NCI-H187 treated with DMSO at 0.1 percent for 48 hours (cell line): ENCODE measurements around the gene SLC16A1.

Experiments used
- DNase-seq: peaks from one replicate; lab custom pipeline; 2025; lab: John Stamatoyannopoulos, UW

Gene SLC16A1

DNA sequence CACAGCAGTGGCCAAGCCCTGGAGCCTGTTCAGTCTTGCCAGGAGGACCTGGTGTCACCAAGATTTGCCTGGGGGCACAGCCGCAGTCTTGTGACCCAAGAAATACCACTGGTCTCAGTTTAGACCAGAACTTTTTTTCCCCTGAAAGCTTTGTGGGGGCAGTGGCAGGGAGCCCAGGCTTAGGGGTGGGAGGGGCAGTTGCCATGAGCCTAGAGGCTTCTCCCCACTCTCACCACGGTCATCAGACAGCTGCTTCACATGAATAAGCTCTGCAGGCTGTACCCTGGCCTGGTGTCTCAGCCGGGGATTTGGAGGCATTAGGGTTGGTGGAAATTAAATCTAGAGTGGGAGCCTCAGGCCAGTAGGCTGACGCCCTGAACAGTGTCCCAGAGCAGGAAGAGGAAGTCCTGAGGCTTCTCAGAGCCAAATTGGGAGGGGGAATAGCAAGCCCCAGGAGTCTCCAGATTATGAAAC is 73.7 kb downstream of the SLC16A1 start:
- DNase-seq: no peak

- DNase-seq: no peak
Observed at GRCh38 chr1:112881742-112882127, 74.3 kb downstream of the SLC16A1 start.

DNA sequence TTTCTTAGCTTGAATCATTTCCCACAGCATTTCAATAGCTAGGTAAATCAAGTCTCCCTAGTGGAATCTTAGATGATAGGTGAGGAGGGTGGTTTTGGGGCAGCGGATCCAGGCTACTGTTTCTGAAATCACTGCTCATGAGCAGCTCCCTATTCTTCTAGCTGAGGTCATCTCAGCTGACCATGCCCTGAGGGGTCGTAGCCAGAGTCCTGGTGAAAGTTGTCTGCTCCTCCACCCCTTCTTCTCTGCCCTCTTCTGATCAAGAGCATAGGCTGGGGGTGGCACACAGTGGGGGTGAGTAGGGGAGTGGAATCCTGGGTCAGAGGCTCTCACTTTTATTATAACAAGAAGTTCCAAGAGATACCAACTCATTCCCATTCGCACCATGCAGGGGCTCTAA is 76.2 kb downstream of the SLC16A1 start:
- DNase-seq: no peak

DNA sequence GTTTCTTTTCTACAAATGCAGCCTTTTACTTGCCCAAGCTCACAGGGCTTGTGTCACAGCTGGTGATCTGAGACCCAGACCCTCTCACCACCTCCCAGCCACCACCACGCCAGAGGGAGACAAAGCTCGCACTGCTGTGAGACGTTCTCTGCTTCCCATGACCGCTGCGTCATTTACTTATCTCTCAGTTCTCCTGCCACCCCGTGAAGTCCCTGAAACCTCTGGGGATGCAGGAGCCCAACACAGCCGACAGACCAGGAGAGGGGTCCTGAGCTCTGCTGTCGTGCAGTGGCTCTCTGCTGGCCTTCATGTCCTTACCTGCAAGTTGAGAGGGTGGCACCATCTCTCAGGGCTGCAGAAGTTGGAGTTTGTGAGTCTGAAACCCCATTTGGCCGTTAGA is 77.7 kb downstream of the SLC16A1 start:
- DNase-seq: no peak

DNA sequence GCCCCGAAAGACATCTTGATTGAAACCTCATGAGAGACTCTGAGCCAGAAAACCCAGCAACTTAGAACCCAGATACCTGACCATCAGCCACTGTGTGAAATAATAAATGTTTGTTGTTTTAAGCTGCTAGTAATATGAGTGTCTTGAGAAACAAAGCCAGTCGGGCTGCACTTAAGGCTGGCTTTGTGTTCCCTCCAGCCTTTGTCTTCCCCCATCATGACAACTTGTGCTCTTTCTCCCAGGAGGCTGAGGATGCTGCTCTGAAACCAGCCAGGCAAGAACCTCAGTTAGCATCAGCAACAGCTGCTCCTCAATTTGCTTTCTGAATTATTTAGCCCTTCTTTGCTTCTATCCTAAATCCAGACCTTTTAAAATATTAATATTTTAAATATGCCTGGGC is 78.2 kb downstream of the SLC16A1 start:
- DNase-seq: no peak

- no peak for DNase-seq
Observed at GRCh38 chr1:112876315-112876714, 79.7 kb downstream of the SLC16A1 start.

GRCh38 chr1:112872551-112872962 is 83.4 kb downstream of the SLC16A1 start:
- no peak for DNase-seq

- no peak for DNase-seq
Observed at GRCh38 chr1:112870887-112871646, 84.9 kb downstream of the SLC16A1 start.

- DNase-seq: no peak
Observed at GRCh38 chr1:112869895-112870294, 86.1 kb downstream of the SLC16A1 start.

- no peak for DNase-seq
Observed at GRCh38 chr1:112868191-112868590, 87.8 kb downstream of the SLC16A1 start.

- no peak for DNase-seq
Observed at GRCh38 chr1:112866981-112867380, 89.0 kb downstream of the SLC16A1 start.

- DNase-seq: no peak
Observed at GRCh38 chr1:112866151-112866550, 89.8 kb downstream of the SLC16A1 start.

GRCh38 chr1:112862753-112863426 is 93.1 kb downstream of the SLC16A1 start:
- DNase-seq: no peak
